SHP77 (cell line): ENCODE measurements around the gene COMMD4.

Source experiments
- DNase-seq, 2 experiments: peaks; one replicate each; lab custom pipeline; 2025; lab: John Stamatoyannopoulos, UW

COMMD4 gene

GRCh38 chr15:75356517-75356916, 20.7 kb downstream of the COMMD4 start:
- no peak for DNase-seq

- no peak for DNase-seq
These were observed 22.3 kb downstream of the COMMD4 start for GRCh38 chr15:75357976-75358673.

GRCh38 chr15:75358771-75359536, 23.1 kb downstream of the COMMD4 start:
- DNase-seq, result no peak

GRCh38 chr15:75359537-75360250, 23.8 kb downstream of the COMMD4 start:
- DNase-seq, result no peak

- no peak for DNase-seq
These were observed 24.5 kb downstream of the COMMD4 start for GRCh38 chr15:75360391-75360790.

- DNase-seq, result no peak
These were observed 25.0 kb downstream of the COMMD4 start for GRCh38 chr15:75360856-75361255.

GRCh38 chr15:75361361-75361988, 25.6 kb downstream of the COMMD4 start:
- no peak for DNase-seq

GRCh38 chr15:75361989-75362641, 26.3 kb downstream of the COMMD4 start:
- no peak for DNase-seq

GRCh38 chr15:75362642-75363249, 26.9 kb downstream of the COMMD4 start:
- no peak for DNase-seq

GRCh38 chr15:75363786-75364185, 27.9 kb downstream of the COMMD4 start:
- DNase-seq, result no peak

GRCh38 chr15:75364881-75365280, 29.0 kb downstream of the COMMD4 start:
- no peak for DNase-seq

- DNase-seq, result no peak
These were observed 30.3 kb downstream of the COMMD4 start for GRCh38 chr15:75366163-75366562.

- DNase-seq, result no peak
These were observed 31.1 kb downstream of the COMMD4 start for GRCh38 chr15:75367006-75367405.

- no peak for DNase-seq
These were observed 31.6 kb downstream of the COMMD4 start for GRCh38 chr15:75367406-75367912.

- peak; percentile 88 to 96 for DNase-seq
These were observed 32.2 kb downstream of the COMMD4 start, which contains the start of gene MAN2C1 for GRCh38 chr15:75367913-75368688. Gene MAN2C1 (minus strand): TSS chr15:75368607. CDS start chr15:75368583, 24 bp downstream.

- no peak for DNase-seq
These were observed 32.9 kb downstream of the COMMD4 start for GRCh38 chr15:75368689-75369239.

- DNase-seq, result no peak
These were observed 34.2 kb downstream of the COMMD4 start for GRCh38 chr15:75369897-75370581.

- DNase-seq, result no peak
These were observed 35.6 kb downstream of the COMMD4 start for GRCh38 chr15:75371486-75371885.
